ENCODE measurements around the gene PPP1CB.
"Not testable (repeated sequence)": the region's sequence is repeated elsewhere in the genome, so short reads cannot be mapped to it uniquely, and the experiment has no call there.

Gene PPP1CB

DNA sequence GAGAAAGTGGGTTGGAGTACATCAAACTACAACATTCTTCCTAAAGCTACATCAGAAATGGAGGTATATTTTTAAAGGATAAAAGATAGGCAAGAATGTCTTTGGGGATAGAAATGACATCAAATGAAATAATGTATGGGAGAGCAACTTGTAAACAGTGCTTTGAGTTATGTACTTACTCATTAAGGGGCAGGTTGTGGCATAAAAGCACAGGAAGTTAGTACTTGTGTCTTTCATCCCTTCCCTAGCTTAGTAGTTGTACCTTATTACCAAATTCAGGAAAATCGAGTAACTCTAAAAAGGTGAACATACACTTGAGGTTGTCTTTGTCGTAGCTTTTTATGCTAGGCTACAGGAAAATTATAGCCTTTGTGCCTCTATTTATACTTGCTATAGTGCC lies 28.9 kb downstream of the PPP1CB start:
- DNase-seq = no peak

DNA sequence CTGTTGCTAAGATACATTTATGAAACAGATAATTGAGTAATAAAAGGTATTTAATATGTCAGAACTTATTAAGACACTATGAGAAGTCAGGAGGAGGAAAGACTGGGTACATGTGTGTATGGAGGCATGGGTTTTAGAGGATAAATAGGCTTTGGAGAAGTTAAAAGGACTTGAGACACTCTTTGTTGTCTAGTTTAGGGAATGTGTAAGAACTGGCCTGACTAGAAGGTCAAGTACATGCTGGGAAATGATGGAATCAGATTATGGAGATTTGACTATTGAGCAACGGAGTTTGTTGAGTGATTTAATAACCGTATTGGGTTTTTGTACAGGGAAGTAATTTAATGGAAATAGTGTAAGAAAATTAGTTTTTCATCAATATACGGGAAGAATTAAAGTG lies 30.8 kb downstream of the PPP1CB start:
- no peak for DNase-seq

DNA sequence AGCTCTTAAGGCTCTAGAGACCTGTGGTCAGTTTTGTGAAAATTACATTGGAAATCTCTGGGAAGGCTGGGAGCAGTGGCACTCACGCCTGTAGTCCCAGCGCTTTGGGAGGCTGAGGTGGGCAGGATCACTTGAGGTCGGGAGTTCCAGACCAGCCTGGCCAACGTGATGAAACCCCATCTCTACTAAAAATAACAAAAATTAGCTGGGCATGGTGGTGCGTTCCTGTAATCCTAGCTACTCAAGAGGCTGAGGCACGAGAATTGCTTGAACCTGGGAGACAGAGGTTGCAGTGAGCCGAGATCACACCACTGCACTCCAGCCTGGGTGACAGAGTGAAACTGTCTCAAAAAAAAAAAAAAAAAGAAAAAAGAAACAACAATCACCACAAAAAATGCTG lies 32.9 kb downstream of the PPP1CB start:
- not testable (repeated sequence) for DNase-seq

DNA sequence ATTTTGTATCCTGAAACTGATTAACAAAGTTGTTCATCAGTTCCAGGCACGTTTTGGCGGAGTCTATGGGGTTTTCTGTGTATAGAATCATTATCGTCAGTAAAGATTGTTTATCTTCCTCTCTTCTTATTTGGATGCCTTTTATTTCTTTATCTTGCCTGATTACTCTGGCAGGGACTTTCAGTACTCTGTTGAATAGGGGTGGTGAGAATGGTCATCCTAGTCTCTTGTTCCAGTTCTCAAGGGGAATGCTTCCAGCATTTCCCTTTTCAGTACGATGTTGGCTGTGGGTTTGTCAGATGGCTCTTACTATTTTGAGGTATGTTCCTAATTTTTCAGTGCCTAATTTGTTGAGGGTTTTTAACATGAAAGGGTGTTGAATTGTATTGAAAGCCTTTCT lies 45.0 kb downstream of the PPP1CB start:
- DNase-seq = no peak

- no peak for DNase-seq
Measured at GRCh38 chr2:28801726-28802125, 50.1 kb downstream of the PPP1CB start.

DNA sequence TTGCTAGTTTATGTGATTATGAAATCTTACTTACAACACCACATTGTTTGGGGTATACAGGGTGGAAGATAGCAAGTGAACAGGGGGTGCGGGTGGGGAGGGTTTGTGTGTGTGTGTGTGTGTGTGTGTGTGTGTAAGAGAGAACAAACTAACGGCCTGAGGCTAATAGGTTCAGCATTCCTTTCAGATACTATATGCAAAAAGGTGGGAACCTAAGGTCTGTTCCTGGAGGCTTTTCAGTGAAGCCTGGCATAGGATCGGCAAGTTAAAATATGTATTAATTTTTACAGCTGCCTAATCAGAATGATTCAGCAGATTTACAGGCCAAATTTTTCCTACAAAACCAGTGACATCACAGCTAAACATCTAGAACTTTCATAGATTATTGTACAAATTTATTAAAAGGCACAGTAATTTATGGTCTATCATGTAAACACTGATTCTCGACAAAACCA lies 51.4 kb downstream of the PPP1CB start:
- DNase-seq = no peak

DNA sequence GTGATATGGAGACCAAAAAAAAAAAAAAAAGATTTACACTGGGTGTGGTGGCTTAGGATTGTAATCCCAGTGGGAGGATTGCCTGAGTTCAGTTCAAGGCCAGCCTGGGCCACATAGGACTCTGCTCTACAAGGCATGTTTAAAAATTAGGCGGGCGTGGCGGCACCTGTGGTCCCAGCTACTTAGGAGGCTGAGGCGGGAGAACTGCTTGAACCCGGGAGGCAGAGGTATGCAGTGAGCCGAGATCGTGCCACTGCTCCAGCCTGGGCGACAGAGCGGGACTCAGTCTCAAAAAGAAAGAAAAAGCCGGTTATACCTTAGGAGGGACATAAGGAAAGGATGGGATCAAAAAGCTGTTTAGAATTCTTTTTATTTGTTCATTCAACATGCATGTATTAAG lies 58.3 kb downstream of the PPP1CB start:
- no peak for DNase-seq

DNA sequence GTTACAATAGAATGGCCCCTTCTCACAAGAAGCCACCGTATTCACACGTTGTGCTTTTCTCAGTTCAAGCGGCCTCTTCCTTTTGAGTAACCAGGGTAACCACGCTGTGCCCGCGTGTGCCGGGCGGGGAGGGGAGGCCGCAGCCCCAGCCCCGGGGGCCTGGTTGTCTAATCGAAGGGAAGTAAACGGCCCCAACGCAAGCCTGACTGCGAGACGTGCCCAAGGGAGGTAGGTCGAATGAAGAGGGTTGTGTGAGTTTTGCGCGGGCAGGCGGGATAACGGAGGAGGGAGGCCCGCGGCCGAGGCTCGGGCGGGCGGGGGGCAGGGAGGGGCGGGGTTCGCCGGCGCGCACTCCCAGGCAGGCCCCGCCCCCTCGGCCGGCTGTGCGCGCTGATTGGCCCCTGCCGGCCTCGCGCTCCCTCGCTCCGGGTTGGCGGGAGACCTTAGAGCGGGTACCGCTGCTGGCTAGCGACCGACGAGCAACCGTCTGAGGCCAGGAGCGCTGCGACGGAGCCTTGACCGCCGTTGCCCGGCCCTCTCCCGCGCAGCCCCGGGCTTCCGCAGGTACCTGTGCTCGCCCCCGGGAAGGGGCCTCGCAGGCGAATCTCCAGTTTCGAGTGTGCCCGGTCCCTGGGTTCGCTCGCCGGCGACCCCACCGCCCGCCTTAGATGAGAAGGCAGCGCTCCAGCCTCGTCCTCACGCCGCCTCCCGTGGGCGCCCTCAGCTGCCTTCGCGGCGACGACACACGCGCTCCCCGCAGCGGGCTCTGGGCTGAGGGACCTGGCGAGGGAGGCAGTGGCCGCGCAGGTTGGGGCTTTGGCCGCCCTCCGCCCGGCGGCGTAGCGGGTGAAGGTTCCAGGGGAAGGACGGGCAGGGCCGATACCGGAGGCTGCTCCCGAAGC lies 59.0 kb downstream of the PPP1CB start, which contains the start of gene SPDYA:
SPDYA (plus strand) TSS at position 451 of the 902 bp plus-strand sequence. CDS start 5,181 bp downstream, outside the sequence.
- DNase-seq = peak; percentile 70

- no peak for DNase-seq
Measured at GRCh38 chr2:28818053-28818452, 66.4 kb downstream of the PPP1CB start.

- peak; percentile 64 for DNase-seq
Measured at GRCh38 chr2:28821295-28821958, 69.8 kb downstream of the PPP1CB start.

GRCh38 chr2:28822036-28822435 lies 70.4 kb downstream of the PPP1CB start:
- no peak for DNase-seq

DNA sequence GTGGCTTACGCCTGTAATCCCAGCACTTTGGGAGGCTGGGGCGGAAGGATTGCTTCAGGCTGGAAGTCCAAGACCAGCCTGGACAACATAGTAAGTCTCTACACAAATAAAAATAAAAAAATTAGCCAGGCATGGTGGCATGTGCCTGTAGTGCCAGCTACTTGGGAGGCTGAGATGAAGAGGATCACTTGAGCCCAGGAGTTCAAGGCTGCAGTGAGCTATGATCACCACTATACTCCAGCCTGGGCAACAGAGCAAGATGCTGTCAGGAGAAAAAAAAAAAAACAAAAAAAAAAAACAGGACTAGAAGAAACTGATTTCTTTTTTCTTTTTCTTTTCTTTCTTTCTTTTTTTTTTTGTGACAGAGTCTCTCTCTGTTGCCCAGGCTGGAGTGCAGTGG lies 72.6 kb downstream of the PPP1CB start:
- DNase-seq = no peak

- DNase-seq = no peak
Measured at GRCh38 chr2:28824870-28825269, 73.2 kb downstream of the PPP1CB start.

- DNase-seq = no peak
Measured at GRCh38 chr2:28828382-28828781, 76.8 kb downstream of the PPP1CB start.

DNA sequence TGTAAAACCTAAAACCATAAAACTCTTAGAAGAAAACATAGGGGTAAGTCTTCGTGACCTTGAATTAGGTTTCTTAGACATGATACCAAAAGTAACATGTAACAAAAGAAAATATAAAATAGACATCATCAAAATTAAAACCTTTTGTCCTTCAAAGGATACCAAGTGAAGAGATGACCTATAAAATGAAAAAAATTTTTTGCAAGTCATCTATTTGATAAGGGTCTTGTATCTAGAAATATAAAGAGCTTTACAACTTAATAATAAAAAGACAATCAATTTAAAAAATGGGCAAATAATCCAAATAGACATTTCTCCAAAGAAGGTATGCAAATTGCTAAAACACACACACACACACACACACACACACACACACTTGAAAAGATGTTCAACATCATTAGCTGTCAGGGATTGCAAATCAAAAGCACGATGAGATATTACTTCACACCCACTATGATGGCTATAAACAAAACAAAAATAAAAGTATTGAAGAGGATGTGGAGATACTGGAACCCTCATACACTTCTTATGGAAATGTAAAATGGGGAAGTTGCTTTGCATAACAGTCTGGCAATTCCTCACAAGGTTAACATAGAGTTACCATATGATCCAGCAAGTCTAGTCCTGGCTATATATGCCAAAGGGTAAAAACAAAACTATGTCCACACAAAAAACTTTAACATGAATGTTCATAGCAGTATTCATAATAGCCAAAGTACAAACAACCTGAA lies 82.3 kb downstream of the PPP1CB start:
- DNase-seq = no peak

- DNase-seq = no peak
Measured at GRCh38 chr2:28835781-28836180, 84.2 kb downstream of the PPP1CB start.

GRCh38 chr2:28838971-28839370 lies 87.3 kb downstream of the PPP1CB start:
- DNase-seq = no peak

GRCh38 chr2:28842042-28842441 lies 90.4 kb downstream of the PPP1CB start:
- no peak for DNase-seq
